Measurements from ENCODE around the gene PRIM2.
"Not testable (repeated sequence)": the region's sequence is repeated elsewhere in the genome, so short reads cannot be mapped to it uniquely, and the experiment has no call there.

The PRIM2 gene

GRCh38 chr6:57469072-57469471, 151.6 kb downstream of the PRIM2 start:
- H3K4me2 ChIP-seq (ENCODE audit: low read depth, low read length, poor library complexity, severe bottlenecking) = no peak overlapping the region
- no peak overlapping the region for H3K27ac ChIP-seq (ENCODE audit: low read depth, low read length)
- TF ChIP-seq EZH2phosphoT487 (conservative IDR thresholded peaks at IDR 0.05; ENCODE audit: low read length) = no peak
- TF ChIP-seq CTCF (IDR thresholded peaks at IDR 0.05; ENCODE audit: insufficient read depth, low read length, poor library complexity, severe bottlenecking) = no peak
- H3K4me3 ChIP-seq (ENCODE audit: insufficient read depth, low read length, poor library complexity, severe bottlenecking) = no peak overlapping the region
- H4K20me1 ChIP-seq (ENCODE audit: low read depth, low read length) = no peaks in the 10 kb centered on the region
- 0 out of 2 replicates have a peak, but pooled peaks cover 4% of the 10 kb centered on the region for H3F3A ChIP-seq (ENCODE audit: insufficient read depth)
- H3K9me2 ChIP-seq (replicated peaks; ENCODE audit: insufficient read depth, low read length) = no peaks in the 10 kb centered on the region
- no peak overlapping the region for H3K9ac ChIP-seq (ENCODE audit: low read length)
- H3K79me2 ChIP-seq (ENCODE audit: insufficient read depth, low read length) = peaks cover 9% of the 10 kb centered on the region; the same call in 1 of the 2 replicates
- no peaks in the 10 kb centered on the region for H3K36me3 ChIP-seq (ENCODE audit: low read length)
- H3K9me3 ChIP-seq (ENCODE audit: insufficient read depth, low read length) = no peaks in the 10 kb centered on the region
- no peaks in the 10 kb centered on the region for H3K27me3 ChIP-seq (ENCODE audit: low read length)
- no peak overlapping the region for H2AFZ ChIP-seq (ENCODE audit: low read depth, low read length, severe bottlenecking)

GRCh38 chr6:57470148-57470547, 152.7 kb downstream of the PRIM2 start:
- not testable (repeated sequence) for H3K9me2 ChIP-seq (replicated peaks; ENCODE audit: insufficient read depth, low read length); H3K79me2 ChIP-seq (ENCODE audit: insufficient read depth, low read length); H3K27me3 ChIP-seq (ENCODE audit: low read length); H3K4me2 ChIP-seq (ENCODE audit: low read depth, low read length, poor library complexity, severe bottlenecking); H2AFZ ChIP-seq (ENCODE audit: low read depth, low read length, severe bottlenecking); H3K4me3 ChIP-seq (ENCODE audit: insufficient read depth, low read length, poor library complexity, severe bottlenecking); H3K9ac ChIP-seq (ENCODE audit: low read length); H3K36me3 ChIP-seq (ENCODE audit: low read length); H3K9me3 ChIP-seq (ENCODE audit: insufficient read depth, low read length); H4K20me1 ChIP-seq (ENCODE audit: low read depth, low read length); H3F3A ChIP-seq (ENCODE audit: insufficient read depth); H3K27ac ChIP-seq (ENCODE audit: low read depth, low read length)

- H2AFZ ChIP-seq (ENCODE audit: low read depth, low read length, severe bottlenecking); H3F3A ChIP-seq (ENCODE audit: insufficient read depth); H3K4me3 ChIP-seq (ENCODE audit: insufficient read depth, low read length, poor library complexity, severe bottlenecking); H3K27me3 ChIP-seq (ENCODE audit: low read length); H3K4me2 ChIP-seq (ENCODE audit: low read depth, low read length, poor library complexity, severe bottlenecking); H3K27ac ChIP-seq (ENCODE audit: low read depth, low read length); H3K9me3 ChIP-seq (ENCODE audit: insufficient read depth, low read length); H3K36me3 ChIP-seq (ENCODE audit: low read length); H3K9me2 ChIP-seq (replicated peaks; ENCODE audit: insufficient read depth, low read length); H3K9ac ChIP-seq (ENCODE audit: low read length); H4K20me1 ChIP-seq (ENCODE audit: low read depth, low read length): not testable (repeated sequence)
- H3K79me2 ChIP-seq (ENCODE audit: insufficient read depth, low read length) = peaks cover 12% of the 10 kb centered on the region
Observed at GRCh38 chr6:57471314-57471864, 154.0 kb downstream of the PRIM2 start.

- not testable (repeated sequence) for H2AFZ ChIP-seq (ENCODE audit: low read depth, low read length, severe bottlenecking); H3F3A ChIP-seq (ENCODE audit: insufficient read depth); H3K9me3 ChIP-seq (ENCODE audit: insufficient read depth, low read length); H3K27ac ChIP-seq (ENCODE audit: low read depth, low read length); H3K9me2 ChIP-seq (replicated peaks; ENCODE audit: insufficient read depth, low read length); H3K4me3 ChIP-seq (ENCODE audit: insufficient read depth, low read length, poor library complexity, severe bottlenecking); H4K20me1 ChIP-seq (ENCODE audit: low read depth, low read length); H3K9ac ChIP-seq (ENCODE audit: low read length); H3K36me3 ChIP-seq (ENCODE audit: low read length); H3K27me3 ChIP-seq (ENCODE audit: low read length); H3K79me2 ChIP-seq (ENCODE audit: insufficient read depth, low read length); H3K4me2 ChIP-seq (ENCODE audit: low read depth, low read length, poor library complexity, severe bottlenecking)
Observed at GRCh38 chr6:57472861-57473362, 155.5 kb downstream of the PRIM2 start.

GRCh38 chr6:57474862-57475475, 157.5 kb downstream of the PRIM2 start:
- H3K9ac ChIP-seq (ENCODE audit: low read length); H3K9me2 ChIP-seq (replicated peaks; ENCODE audit: insufficient read depth, low read length); H3K27me3 ChIP-seq (ENCODE audit: low read length); H3K4me3 ChIP-seq (ENCODE audit: insufficient read depth, low read length, poor library complexity, severe bottlenecking); H3K27ac ChIP-seq (ENCODE audit: low read depth, low read length); H3K9me3 ChIP-seq (ENCODE audit: insufficient read depth, low read length); H4K20me1 ChIP-seq (ENCODE audit: low read depth, low read length); H3F3A ChIP-seq (ENCODE audit: insufficient read depth); H3K36me3 ChIP-seq (ENCODE audit: low read length); H3K4me2 ChIP-seq (ENCODE audit: low read depth, low read length, poor library complexity, severe bottlenecking); H3K79me2 ChIP-seq (ENCODE audit: insufficient read depth, low read length); H2AFZ ChIP-seq (ENCODE audit: low read depth, low read length, severe bottlenecking): not testable (repeated sequence)

- H3K4me3 ChIP-seq (ENCODE audit: insufficient read depth, low read length, poor library complexity, severe bottlenecking); H3K9me3 ChIP-seq (ENCODE audit: insufficient read depth, low read length); H3K27ac ChIP-seq (ENCODE audit: low read depth, low read length); H3K4me2 ChIP-seq (ENCODE audit: low read depth, low read length, poor library complexity, severe bottlenecking); H3F3A ChIP-seq (ENCODE audit: insufficient read depth); H3K36me3 ChIP-seq (ENCODE audit: low read length); H3K27me3 ChIP-seq (ENCODE audit: low read length); H3K79me2 ChIP-seq (ENCODE audit: insufficient read depth, low read length); H3K9ac ChIP-seq (ENCODE audit: low read length); H2AFZ ChIP-seq (ENCODE audit: low read depth, low read length, severe bottlenecking); H3K9me2 ChIP-seq (replicated peaks; ENCODE audit: insufficient read depth, low read length); H4K20me1 ChIP-seq (ENCODE audit: low read depth, low read length): not testable (repeated sequence)
Observed at GRCh38 chr6:57475656-57476055, 158.2 kb downstream of the PRIM2 start.

- not testable (repeated sequence) for H3K36me3 ChIP-seq (ENCODE audit: low read length); H3K9me2 ChIP-seq (replicated peaks; ENCODE audit: insufficient read depth, low read length); H3K9ac ChIP-seq (ENCODE audit: low read length); H3K27ac ChIP-seq (ENCODE audit: low read depth, low read length); H4K20me1 ChIP-seq (ENCODE audit: low read depth, low read length); H3K27me3 ChIP-seq (ENCODE audit: low read length); H3K9me3 ChIP-seq (ENCODE audit: insufficient read depth, low read length); H2AFZ ChIP-seq (ENCODE audit: low read depth, low read length, severe bottlenecking); H3K79me2 ChIP-seq (ENCODE audit: insufficient read depth, low read length); H3K4me2 ChIP-seq (ENCODE audit: low read depth, low read length, poor library complexity, severe bottlenecking); H3F3A ChIP-seq (ENCODE audit: insufficient read depth); H3K4me3 ChIP-seq (ENCODE audit: insufficient read depth, low read length, poor library complexity, severe bottlenecking)
Observed at GRCh38 chr6:57480194-57480593, 162.8 kb downstream of the PRIM2 start.
